Hepatocyte (in vitro differentiated cells): ENCODE results near the gene CD34. TPM values are rescaled to one million over a fixed set of nuclear protein-coding genes. Genes with fewer than 3 reads are reported as not detected.

Source experiments
- DNase-seq: peaks from one replicate; pipeline ENCODE4 v3.0.0-alpha.2; 2016; ENCODE audit warnings: low spot score
- H2AFZ ChIP-seq: fragments of 200-600 bp; sonication (generic); 2 replicates; pipeline ENCODE4 v1.6.0; 2016; ENCODE audit warnings: antibody characterized with exemption, mild to moderate bottlenecking
- H3K27ac ChIP-seq: fragments of 200-600 bp; sonication (generic); 2 replicates; pipeline ENCODE4 v1.5.1; 2016; ENCODE audit warnings: mild to moderate bottlenecking
- H3K27me3 ChIP-seq: fragments of 200-600 bp; sonication (generic); 2 replicates; pipeline ENCODE4 v1.6.1; 2016
- H3K36me3 ChIP-seq: fragments of 200-600 bp; sonication (generic); replicated peaks from 2 replicates; pipeline ENCODE4 v1.5.1; 2016; ENCODE audit warnings: low read depth; ENCODE audit not compliant: insufficient read depth
- H3K4me1 ChIP-seq: fragments of 200-600 bp; sonication (generic); 2 replicates; pipeline ENCODE4 v1.5.1; 2016; ENCODE audit warnings: mild to moderate bottlenecking, moderate library complexity; ENCODE audit not compliant: insufficient read depth
- H3K4me2 ChIP-seq: fragments of 200-600 bp; sonication (generic); 2 replicates; pipeline ENCODE4 v1.6.0; 2016
- H3K4me3 ChIP-seq: fragments of 200-600 bp; sonication (generic); 2 replicates; pipeline ENCODE4 v1.5.1; 2016; ENCODE audit warnings: mild to moderate bottlenecking
- H3K79me2 ChIP-seq: fragments of 200-600 bp; sonication (generic); 2 replicates; pipeline ENCODE4 v1.6.0; 2017; ENCODE audit warnings: mild to moderate bottlenecking
- H3K9me2 ChIP-seq: fragments of 200-600 bp; sonication (generic); replicated peaks from 2 replicates; pipeline ENCODE4 v1.6.0; 2017; ENCODE audit warnings: mild to moderate bottlenecking; ENCODE audit not compliant: insufficient read depth
- H3K9me3 ChIP-seq: fragments of 200-600 bp; sonication (generic); 2 replicates; pipeline ENCODE4 v1.5.1; 2016; ENCODE audit warnings: low read depth, mild to moderate bottlenecking
- H4K20me1 ChIP-seq: fragments of 200-600 bp; sonication (generic); 2 replicates; pipeline ENCODE4 v1.6.0; 2016; ENCODE audit warnings: mild to moderate bottlenecking; ENCODE audit not compliant: insufficient read depth, poor library complexity, severe bottlenecking
- CTCF ChIP-seq: fragments of 200-600 bp; sonication (generic); IDR thresholded peaks from 2 replicates; pipeline ENCODE4 v1.5.1; 2016; ENCODE audit warnings: antibody characterized with exemption, mild to moderate bottlenecking; ENCODE audit not compliant: poor library complexity
- EZH2 ChIP-seq: fragments of 200-600 bp; sonication (generic); IDR thresholded peaks from 2 replicates; pipeline ENCODE4 v1.6.1; 2016; ENCODE audit warnings: antibody characterized with exemption, mild to moderate bottlenecking, borderline replicate concordance
- EZH2phosphoT487 ChIP-seq: fragments of 200-600 bp; sonication (generic); IDR thresholded peaks from one replicate; pipeline ENCODE4 v1.6.1; 2018; ENCODE audit warnings: antibody characterized with exemption, mild to moderate bottlenecking, low read depth, moderate library complexity; ENCODE audit not compliant: unreplicated experiment, severe bottlenecking
- WGBS: methylation state at CpG from one replicate; pipeline ENCODE4 v1.1.6; 2016; ENCODE audit warnings: low lambda C conversion rate; ENCODE audit errors: missing lambda C conversion rate; 5-methylcytosine and 5-hydroxymethylcytosine counted together
- polyA plus RNA-seq: library from polyadenylated mRNA; unstranded; fragments of >200 nt; fragmentation: Nextera tagmentation; extraction: Ambion mirVana; gene quantifications from 2 replicates; pipeline ENCODE4 v1.2.1, GENCODE V29; 2016
- total RNA-seq: library from RNA; depleted of rRNA; stranded (reverse); fragments of >200 nt; gene quantifications from 2 replicates; pipeline ENCODE4 v1.2.3, GENCODE V29; 2014

CD34 gene
- total and polyA plus RNA-seq, 2 experiments from 2014 or later, result 0.90 to 2.4 TPM

GRCh38 chr1:207861442-207862177, 49.3 kb downstream of the CD34 start:
- Histone ChIP-seq H2AFZ (no peak overlapping the region), H3K36me3 (no peaks in the 10 kb centered on the region), H3K4me3 (no peak overlapping the region), H3K27me3 (no peaks in the 10 kb centered on the region), H3K4me1 (no peaks in the 10 kb centered on the region), H3K79me2 (peaks cover 12% of the 10 kb centered on the region), H3K9me3 (no peaks in the 10 kb centered on the region), H3K9me2 (no peaks in the 10 kb centered on the region), H4K20me1 (no peaks in the 10 kb centered on the region), H3K4me2 (no peak overlapping the region), H3K27ac (no peak overlapping the region)
- WGBS, result 89% methylated on average over 9 of the region's 9 CpGs
- no peak for DNase-seq
- TF ChIP-seq EZH2 (no peak), CTCF (no peak), EZH2phosphoT487 (no peak)

DNA sequence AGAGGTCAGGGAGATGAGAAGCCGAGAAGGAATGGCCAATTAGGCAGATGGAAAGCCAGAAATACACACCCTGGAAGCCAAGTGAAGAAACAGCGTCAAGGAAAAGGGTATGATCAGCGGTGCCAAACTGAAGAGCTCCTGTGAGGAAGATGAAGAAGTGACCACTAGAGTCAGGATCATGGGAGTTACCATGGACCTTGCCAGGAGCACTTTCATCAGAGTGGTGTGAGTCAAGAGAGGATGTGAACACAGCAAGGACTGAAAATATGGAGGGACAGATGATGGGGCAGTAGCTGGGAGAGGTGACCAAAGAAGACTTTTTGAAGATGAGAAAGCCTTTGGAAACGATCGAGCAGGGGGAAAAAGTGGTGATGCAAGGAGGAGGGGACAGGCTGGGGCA, 50.4 kb downstream of the CD34 start:
- no peaks in the 10 kb centered on the region for H3K4me1 ChIP-seq
- TF ChIP-seq EZH2 (no peak), EZH2phosphoT487 (no peak), CTCF (no peak)
- peaks cover 2% of the 10 kb centered on the region for H4K20me1 ChIP-seq
- no peak overlapping the region for H3K4me3 ChIP-seq
- no peak overlapping the region for H3K27ac ChIP-seq
- H3K9me2 ChIP-seq, result no peaks in the 10 kb centered on the region
- no peak overlapping the region for H3K4me2 ChIP-seq
- no peaks in the 10 kb centered on the region for H3K36me3 ChIP-seq
- peaks cover 18% of the 10 kb centered on the region for H3K79me2 ChIP-seq
- no peaks in the 10 kb centered on the region for H3K27me3 ChIP-seq
- 95% methylated on average over 5 of the region's 5 CpGs for WGBS
- no peaks in the 10 kb centered on the region for H3K9me3 ChIP-seq
- no peak overlapping the region for H2AFZ ChIP-seq
- DNase-seq, result no peak

- TF ChIP-seq EZH2phosphoT487 (no peak), CTCF (no peak), EZH2 (no peak)
- 52% methylated on average over 4 of the region's 4 CpGs for WGBS
- no peak overlapping the region for H2AFZ ChIP-seq
Measured at GRCh38 chr1:207858806-207859205, 52.1 kb downstream of the CD34 start.

More at GRCh38 chr1:207858806-207859205, 52.1 kb downstream of the CD34 start:
- H3K9me2 ChIP-seq, result no peaks in the 10 kb centered on the region
- H3K79me2 ChIP-seq, result peaks cover 18% of the 10 kb centered on the region
- H3K27ac ChIP-seq, result no peak overlapping the region
- no peak overlapping the region for H3K4me2 ChIP-seq
- no peaks in the 10 kb centered on the region for H3K4me1 ChIP-seq
- no peak overlapping the region for H3K4me3 ChIP-seq
- H3K9me3 ChIP-seq, result no peaks in the 10 kb centered on the region
- H3K36me3 ChIP-seq, result no peaks in the 10 kb centered on the region
- no peaks in the 10 kb centered on the region for H3K27me3 ChIP-seq
- peaks cover 2% of the 10 kb centered on the region for H4K20me1 ChIP-seq
- DNase-seq, result no peak
